MM.1S (cell line): ENCODE data around the gene PITRM1.

Experiments used
- CTCF ChIP-seq: fragments of 300-600 bp; sonication (generic); IDR thresholded peaks from 2 replicates; pipeline ENCODE4 v1.5.1; 2016; ENCODE audit warnings: antibody characterized with exemption, low read length, mixed read lengths
- EZH2 ChIP-seq: fragments of 300-600 bp; sonication (generic); optimal IDR thresholded peaks from 2 replicates; pipeline ENCODE3; 2017; ENCODE audit warnings: low read depth, mild to moderate bottlenecking, antibody characterized with exemption, low read length, mixed read lengths
- EZH2phosphoT487 ChIP-seq: fragments of 300-600 bp; sonication (generic); IDR thresholded peaks from 2 replicates; pipeline ENCODE4 v1.6.1; 2018; ENCODE audit warnings: antibody characterized with exemption, low read length

DNA sequence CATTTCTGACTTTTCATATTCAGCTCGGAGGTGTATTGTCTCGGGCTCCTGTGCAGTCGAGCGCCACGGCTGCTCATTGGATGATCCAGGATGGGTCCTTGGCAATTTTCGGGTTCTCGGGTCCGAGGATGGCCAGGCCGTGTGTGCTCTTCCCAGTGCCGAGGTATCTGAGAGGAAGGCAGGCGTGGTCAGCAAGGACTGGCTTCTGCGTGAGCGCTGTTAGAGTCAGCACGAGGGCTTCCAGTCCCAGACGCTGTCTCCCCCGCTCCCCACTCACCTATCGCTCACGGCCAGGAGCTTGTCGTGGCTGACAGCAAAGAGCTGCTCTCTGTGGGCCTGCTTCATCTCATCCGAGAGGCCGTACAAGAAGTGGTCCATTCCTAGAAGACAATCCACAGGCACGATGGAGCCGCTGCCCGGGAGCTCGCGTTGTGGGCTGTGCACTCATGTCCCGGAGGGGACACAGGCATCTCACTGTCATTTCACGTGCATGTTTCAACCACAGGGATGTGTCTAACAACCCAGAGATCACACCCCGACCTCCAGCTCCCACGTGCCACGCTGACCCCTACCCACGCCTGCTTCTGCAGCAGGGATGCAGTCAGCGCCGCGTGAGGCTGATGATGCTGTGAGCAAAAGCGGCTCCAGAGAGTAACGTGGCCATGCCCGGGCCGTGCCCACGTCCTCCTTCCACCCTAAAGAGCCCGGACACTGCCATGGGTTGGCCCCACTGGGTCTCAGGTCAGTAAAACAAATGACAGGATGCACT is 34.4 kb downstream of the PITRM1 start:
- TF ChIP-seq EZH2 (no peak), CTCF (no peak), EZH2phosphoT487 (no peak)
